OCI-LY3 (cell line): ENCODE data around the gene GAPDH.
"Not testable (repeated sequence)": the region's sequence is repeated elsewhere in the genome, so short reads cannot be mapped to it uniquely, and the experiment has no call there.

Source experiments
- H2AFZ ChIP-seq: fragments of 200-600, 300-600 bp; shearing (Covaris generic); 2 replicates; pipeline ENCODE4 v1.6.0; 2014; ENCODE audit warnings: antibody characterized with exemption, low read depth, low read length
- H3K27ac ChIP-seq: fragments of 200-600, 300-600 bp; sonication (generic); 2 replicates; pipeline ENCODE4 v1.5.1; 2014; ENCODE audit warnings: mild to moderate bottlenecking, low read length, moderate library complexity, mixed read lengths
- H3K27me3 ChIP-seq: fragments of 200-600, 300-600 bp; sonication (generic); 2 replicates; pipeline ENCODE4 v1.6.1; 2014; ENCODE audit warnings: low read depth, low read length, mixed read lengths
- H3K36me3 ChIP-seq: fragments of 200-600, 300-600 bp; sonication (generic); replicated peaks from 2 replicates; pipeline ENCODE3; 2014; ENCODE audit warnings: low read depth, low read length, mixed read lengths
- H3K4me1 ChIP-seq: fragments of 300-600, 200-600 bp; sonication (generic); 2 replicates; pipeline ENCODE4 v1.6.1; 2014; ENCODE audit warnings: low read length, mixed read lengths
- H3K4me2 ChIP-seq: fragments of 200-600, 300-600 bp; sonication (generic); 2 replicates; pipeline ENCODE4 v1.6.1; 2014; ENCODE audit warnings: low read length, mixed read lengths
- H3K4me3 ChIP-seq: fragments of 300-600, 200-600 bp; sonication (generic); 2 replicates; pipeline ENCODE4 v1.5.1; 2014; ENCODE audit warnings: antibody characterized with exemption, mild to moderate bottlenecking, low read length, moderate library complexity
- H3K79me2 ChIP-seq: fragments of 300-600, 200-600 bp; shearing (Covaris generic); 2 replicates; pipeline ENCODE4 v1.6.1; 2014; ENCODE audit warnings: mild to moderate bottlenecking, low read length, mixed read lengths
- H3K9ac ChIP-seq: fragments of 300-600, 200-600 bp; shearing (Covaris generic); 2 replicates; pipeline ENCODE4 v1.6.0; 2014; ENCODE audit warnings: mild to moderate bottlenecking, low read length, moderate library complexity
- H3K9me3 ChIP-seq: fragments of 200-600, 300-600 bp; shearing (Covaris generic); 2 replicates; pipeline ENCODE4 v1.6.1; 2014; ENCODE audit warnings: low read length, mixed read lengths; ENCODE audit not compliant: insufficient read depth
- H4K20me1 ChIP-seq: fragments of 200-600, 300-600 bp; sonication (generic); 2 replicates; pipeline ENCODE4 v1.6.1; 2016; ENCODE audit warnings: low read length, mixed read lengths; ENCODE audit not compliant: insufficient read depth
- CTCF ChIP-seq: fragments of 200-600, 300-600 bp; sonication (generic); IDR thresholded peaks from 2 replicates; pipeline ENCODE4 v1.5.1; 2014; ENCODE audit warnings: antibody characterized with exemption, low read length, low read depth
- EZH2phosphoT487 ChIP-seq: fragments of 200-600 bp; shearing (Covaris generic); IDR thresholded peaks from 2 replicates; pipeline ENCODE4 v1.6.1; 2018; ENCODE audit warnings: antibody characterized with exemption, mixed run types, low read depth

Gene GAPDH

GRCh38 chr12:6558014-6558760, 23.9 kb downstream of the GAPDH start:
- not testable (repeated sequence) for H3K4me3 ChIP-seq, H3K27me3 ChIP-seq, H3K9me3 ChIP-seq, H2AFZ ChIP-seq, H3K9ac ChIP-seq, H3K27ac ChIP-seq, H3K79me2 ChIP-seq, H4K20me1 ChIP-seq, H3K4me2 ChIP-seq
- Histone ChIP-seq H3K4me1 (peaks cover 10% of the 10 kb centered on the region), H3K36me3 (peaks cover 50% of the 10 kb centered on the region)
- TF ChIP-seq CTCF = peak; percentile 44

- no peaks in the 10 kb centered on the region for H3K27me3 ChIP-seq
- H4K20me1 ChIP-seq = no peaks in the 10 kb centered on the region
- no peak overlapping the region for H3K9ac ChIP-seq
- H3K4me3 ChIP-seq = no peak overlapping the region
- H2AFZ ChIP-seq = no peak overlapping the region
- peaks cover 7% of the 10 kb centered on the region for H3K4me1 ChIP-seq
- peaks cover 11% of the 10 kb centered on the region for H3K79me2 ChIP-seq
- no peaks in the 10 kb centered on the region for H3K9me3 ChIP-seq
- H3K4me2 ChIP-seq = no peak overlapping the region
- peaks cover 53% of the 10 kb centered on the region for H3K36me3 ChIP-seq
- H3K27ac ChIP-seq = no peak overlapping the region
- TF ChIP-seq CTCF = no peak
- no peak for TF ChIP-seq EZH2phosphoT487
These were observed 25.2 kb downstream of the GAPDH start for GRCh38 chr12:6559500-6559899.

DNA sequence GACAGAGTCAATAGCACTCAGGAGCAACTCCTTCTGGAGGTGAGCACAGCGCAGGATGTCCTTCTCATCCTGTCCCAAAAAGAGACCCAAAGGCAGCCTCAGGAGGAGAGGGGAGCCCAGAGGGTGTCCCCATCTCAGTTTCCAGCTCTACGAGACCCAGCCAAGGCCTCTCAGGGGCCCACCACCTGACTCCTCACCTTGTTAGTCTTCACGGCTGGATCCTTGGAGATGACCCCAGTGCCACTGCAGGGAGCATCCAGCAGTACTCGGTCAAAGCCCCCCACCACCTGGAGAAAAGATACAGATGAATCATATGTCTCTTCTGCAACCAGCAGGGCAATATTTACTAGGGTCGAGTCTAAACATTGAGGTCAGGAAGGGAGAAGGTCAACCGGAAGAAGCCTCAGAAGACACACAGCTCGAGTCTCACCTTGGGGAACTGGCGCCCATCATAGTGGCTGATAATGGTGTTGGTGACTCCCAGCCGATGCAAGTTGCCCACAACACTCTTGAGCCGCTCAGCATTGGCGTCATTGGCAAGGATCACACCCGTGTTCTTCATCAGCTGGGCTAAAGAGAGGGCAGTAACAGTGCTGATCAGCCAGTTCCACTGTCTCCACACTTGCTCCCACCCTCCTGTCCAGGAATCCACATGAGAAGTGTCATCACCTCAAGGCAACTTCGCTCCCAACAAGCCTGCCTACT, 26.3 kb downstream of the GAPDH start:
- Histone ChIP-seq H3K27ac (no peak overlapping the region), H4K20me1 (no peaks in the 10 kb centered on the region), H3K4me2 (no peak overlapping the region), H3K27me3 (no peaks in the 10 kb centered on the region), H3K79me2 (peaks cover 15% of the 10 kb centered on the region), H2AFZ (no peak overlapping the region), H3K9ac (no peak overlapping the region), H3K4me3 (no peak overlapping the region), H3K4me1 (no peaks in the 10 kb centered on the region), H3K9me3 (no peaks in the 10 kb centered on the region), H3K36me3 (peaks cover 59% of the 10 kb centered on the region)
- TF ChIP-seq EZH2phosphoT487 = no peak
- TF ChIP-seq CTCF = no peak

GRCh38 chr12:6562881-6563280, 28.6 kb downstream of the GAPDH start:
- TF ChIP-seq CTCF = no peak
- TF ChIP-seq EZH2phosphoT487 = no peak
- Histone ChIP-seq H3K4me3 (no peak overlapping the region), H3K4me1 (peaks cover 4% of the 10 kb centered on the region), H2AFZ (no peak overlapping the region), H3K9me3 (no peaks in the 10 kb centered on the region), H3K4me2 (no peak overlapping the region), H3K27me3 (no peaks in the 10 kb centered on the region), H3K27ac (no peak overlapping the region), H3K9ac (no peak overlapping the region), H4K20me1 (no peaks in the 10 kb centered on the region), H3K79me2 (peaks cover 38% of the 10 kb centered on the region), H3K36me3 (peaks cover 60% of the 10 kb centered on the region)
